ENCODE data around the gene FXYD3. TPM values are rescaled to one million over a fixed set of nuclear protein-coding genes. Genes with fewer than 3 reads are reported as not detected.

Gene FXYD3
- total RNA-seq, 6 experiments from 2014 or later = not detected

GRCh38 chr19:35081201-35081600 lies 34.4 kb upstream of the FXYD3 start:
- DNase-seq = no peak
- Mint-ChIP-seq H3K4me1 (ENCODE audit: low read depth) (no peaks in the 10 kb centered on the region), H3K4me3 (no peak overlapping the region), H3K27me3 (ENCODE audit: insufficient read depth) (peaks cover 15% of the 10 kb centered on the region), H3K9me3 (peaks cover 4% of the 10 kb centered on the region; the same call in 1 of the 2 replicates), H3K36me3 (ENCODE audit: low read depth) (no peaks in the 10 kb centered on the region), H3K27ac (no peak overlapping the region)
- TF ChIP-seq CTCF (IDR thresholded peaks at IDR 0.05) = no peak

GRCh38 chr19:35083691-35084508 lies 31.7 kb upstream of the FXYD3 start:
- Mint-ChIP-seq H3K27ac (no peak overlapping the region), H3K4me1 (ENCODE audit: low read depth) (peaks cover 11% of the 10 kb centered on the region), H3K4me3 (no peak overlapping the region), H3K9me3 (peaks cover 4% of the 10 kb centered on the region; the same call in 1 of the 2 replicates), H3K36me3 (ENCODE audit: low read depth) (no peaks in the 10 kb centered on the region), H3K27me3 (ENCODE audit: insufficient read depth) (peaks cover 1% of the 10 kb centered on the region)
- no peak for TF ChIP-seq CTCF (IDR thresholded peaks at IDR 0.05)
- no peak for DNase-seq

DNA sequence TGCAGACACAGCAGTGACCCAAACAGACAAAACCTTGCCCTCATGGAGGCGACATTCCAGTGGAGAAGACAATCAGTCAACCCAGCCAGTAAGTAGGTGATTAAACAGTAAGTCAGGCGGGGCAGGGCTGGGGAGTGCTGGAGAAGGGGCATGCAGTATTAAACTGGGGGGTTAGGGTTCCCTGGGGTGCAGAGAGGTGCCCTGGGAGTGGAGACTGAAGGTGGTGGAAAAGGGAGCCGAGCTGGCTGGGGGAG lies 31.2 kb upstream of the FXYD3 start:
- peaks cover 1% of the 10 kb centered on the region for H3K27me3 Mint-ChIP-seq (ENCODE audit: insufficient read depth)
- H3K4me3 Mint-ChIP-seq = no peak overlapping the region
- H3K4me1 Mint-ChIP-seq (ENCODE audit: low read depth) = peaks cover 17% of the 10 kb centered on the region
- H3K9me3 Mint-ChIP-seq = peaks cover 4% of the 10 kb centered on the region; the same call in 1 of the 2 replicates
- TF ChIP-seq CTCF (IDR thresholded peaks at IDR 0.05) = no peak
- DNase-seq = no peak
- H3K27ac Mint-ChIP-seq = no peak overlapping the region
- H3K36me3 Mint-ChIP-seq (ENCODE audit: low read depth) = no peaks in the 10 kb centered on the region

DNA sequence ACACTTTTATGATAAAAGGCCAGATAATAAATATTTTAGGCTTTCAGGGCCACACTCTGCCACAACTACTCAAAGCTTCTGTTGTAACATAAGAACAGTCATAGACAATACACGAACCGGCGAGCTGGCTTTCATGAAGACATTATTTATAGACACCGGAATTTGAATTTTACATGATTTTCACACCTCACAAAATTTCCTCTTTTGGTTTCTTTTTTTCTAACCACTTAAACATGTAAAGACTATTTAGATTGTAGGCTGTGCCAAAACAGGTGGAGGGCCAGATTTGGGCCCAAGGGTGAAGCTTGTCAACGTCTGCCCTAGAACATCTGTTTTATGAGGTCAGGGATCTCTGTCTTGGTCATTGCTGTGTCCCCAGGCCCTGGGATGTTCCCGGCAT lies 29.7 kb upstream of the FXYD3 start:
- H3K9me3 Mint-ChIP-seq = peaks cover 4% of the 10 kb centered on the region; the same call in 1 of the 2 replicates

GRCh38 chr19:35086455-35086854 lies 29.2 kb upstream of the FXYD3 start:
- no peak overlapping the region for H3K27ac Mint-ChIP-seq
- peaks cover 25% of the 10 kb centered on the region for H3K4me1 Mint-ChIP-seq (ENCODE audit: low read depth)
- H3K4me3 Mint-ChIP-seq = no peak overlapping the region
- no peak for DNase-seq
- H3K9me3 Mint-ChIP-seq = peaks cover 4% of the 10 kb centered on the region; the same call in 1 of the 2 replicates
- TF ChIP-seq CTCF (IDR thresholded peaks at IDR 0.05) = no peak
- H3K36me3 Mint-ChIP-seq (ENCODE audit: low read depth) = no peaks in the 10 kb centered on the region
- no peaks in the 10 kb centered on the region; the same call in 1 of the 2 replicates for H3K27me3 Mint-ChIP-seq (ENCODE audit: insufficient read depth)

More for the DNA sequence above, 29.7 kb upstream of the FXYD3 start:
- no peak for DNase-seq
- no peak overlapping the region for H3K27ac Mint-ChIP-seq
- no peaks in the 10 kb centered on the region; the same call in none of the 2 replicates for H3K27me3 Mint-ChIP-seq (ENCODE audit: insufficient read depth)
- peaks cover 25% of the 10 kb centered on the region for H3K4me1 Mint-ChIP-seq (ENCODE audit: low read depth)
- no peak for TF ChIP-seq CTCF (IDR thresholded peaks at IDR 0.05)
- no peak overlapping the region for H3K4me3 Mint-ChIP-seq
- no peaks in the 10 kb centered on the region for H3K36me3 Mint-ChIP-seq (ENCODE audit: low read depth)

Data from HFFc6 (cell line).